GM19023 (cell line): ENCODE data around the gene OLFM2.
"Not testable (repeated sequence)": the region's sequence is repeated elsewhere in the genome, so short reads cannot be mapped to it uniquely, and the experiment has no call there.

Experiments
- ATAC-seq: cut with Tn5 transposase; IDR thresholded peaks from one replicate; pipeline ENCODE4 v1.9.1; 2021; ENCODE audit warnings: mild to moderate bottlenecking, moderate library complexity; ENCODE audit not compliant: unreplicated experiment

The OLFM2 gene

DNA sequence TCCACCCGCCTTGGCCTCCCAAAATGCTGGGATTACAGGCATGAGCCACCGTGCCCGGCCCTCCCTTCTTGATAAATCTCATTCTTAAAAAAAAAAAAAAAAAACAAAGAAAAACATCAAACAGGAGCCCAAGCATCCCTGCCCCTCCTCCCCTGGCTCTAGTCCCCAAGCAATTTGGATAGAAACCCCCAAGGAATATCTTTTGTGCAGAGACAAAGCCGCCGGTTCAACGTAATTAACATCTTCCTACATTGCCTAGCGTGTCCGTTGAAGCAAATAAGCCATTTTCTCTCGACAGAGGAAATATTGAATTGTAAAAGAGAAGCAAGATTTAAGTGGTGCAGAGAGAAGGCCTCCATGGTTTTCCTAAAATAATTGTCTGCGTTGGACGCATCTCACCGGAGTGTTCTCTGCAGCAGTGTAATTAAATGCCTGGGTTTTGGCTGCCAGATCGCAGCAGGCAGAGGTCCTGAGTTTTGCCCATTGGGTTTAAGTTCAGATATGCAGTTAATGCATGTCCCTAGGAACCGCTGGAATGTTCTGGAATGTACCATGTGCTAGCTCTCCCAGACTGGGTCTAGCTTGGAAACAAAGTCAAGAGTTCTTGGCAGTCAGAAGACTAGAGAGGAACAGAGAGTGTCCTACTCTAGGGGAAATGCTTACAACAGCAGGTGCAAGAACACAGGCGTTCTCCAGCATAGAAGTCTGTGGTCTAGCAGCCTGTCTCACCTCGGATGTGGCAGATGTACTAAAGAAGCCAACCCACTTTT lies 70.4 kb downstream of the OLFM2 start:
- ATAC-seq, result no peak

DNA sequence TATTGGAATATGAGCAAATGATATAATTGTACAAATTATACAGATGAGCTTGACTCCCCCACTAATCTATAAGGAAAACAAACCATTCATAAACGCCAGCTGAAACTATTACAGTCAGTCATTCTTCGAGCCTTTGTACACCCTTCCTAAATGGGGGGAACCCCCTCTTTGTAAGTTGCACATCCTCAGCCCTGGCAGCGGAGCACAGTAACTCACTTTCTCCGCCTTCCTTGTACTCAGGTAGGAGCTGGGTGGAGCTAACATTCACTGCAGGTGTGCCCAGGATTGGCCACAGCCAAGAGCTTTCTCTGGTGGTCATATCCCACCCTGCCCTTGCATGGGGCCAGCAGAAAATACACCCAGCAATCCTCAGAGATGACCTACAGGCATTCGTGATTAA lies 72.6 kb downstream of the OLFM2 start:
- ATAC-seq, result no peak

DNA sequence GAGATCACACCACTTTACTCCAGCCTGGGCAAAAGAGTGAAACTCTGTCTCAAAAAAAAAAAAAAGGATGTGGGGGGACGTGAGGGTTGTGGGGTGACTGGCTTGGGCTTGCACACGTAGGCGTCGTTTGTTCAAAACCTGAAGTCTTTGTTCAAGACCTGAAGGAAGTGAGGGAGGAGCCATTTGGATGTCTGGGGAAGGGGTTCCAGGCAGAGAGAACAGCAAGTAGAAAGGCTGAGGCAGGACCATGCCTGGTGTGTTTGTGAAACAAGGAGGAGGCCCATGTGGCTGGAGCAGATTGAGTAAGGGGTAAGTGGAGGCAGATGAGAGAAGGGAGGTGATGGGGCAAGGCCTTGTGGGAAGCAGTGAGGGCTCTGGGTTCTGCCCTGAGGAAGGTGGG lies 73.4 kb downstream of the OLFM2 start:
- no peak for ATAC-seq

GRCh38 chr19:9861503-9861902 lies 74.8 kb downstream of the OLFM2 start:
- no peak for ATAC-seq

- ATAC-seq, result no peak
These were observed 75.9 kb downstream of the OLFM2 start for GRCh38 chr19:9860407-9860806.

DNA sequence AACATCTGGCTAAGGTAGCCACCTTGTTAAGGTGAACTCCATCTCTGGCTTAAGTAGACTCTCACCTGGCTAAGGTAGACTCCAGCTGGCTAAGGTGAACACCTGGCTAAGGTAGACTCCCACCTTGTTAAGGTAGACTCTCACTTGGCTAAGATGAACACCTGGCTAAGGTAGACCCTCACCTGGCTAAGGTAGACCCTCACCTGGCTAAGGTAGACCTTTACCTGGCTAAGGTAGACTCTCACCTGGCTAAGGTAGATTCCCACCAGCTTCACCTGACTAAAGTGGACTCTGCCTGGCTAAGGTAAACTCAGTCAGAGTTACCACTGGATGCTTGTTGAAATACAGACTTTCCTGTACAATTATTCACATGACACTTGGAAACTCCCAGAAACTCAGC lies 77.5 kb downstream of the OLFM2 start:
- no peak for ATAC-seq

- ATAC-seq, result no peak
These were observed 78.2 kb downstream of the OLFM2 start for GRCh38 chr19:9857920-9858746.

- ATAC-seq, result no peak
These were observed 79.1 kb downstream of the OLFM2 start for GRCh38 chr19:9857076-9857721.

DNA sequence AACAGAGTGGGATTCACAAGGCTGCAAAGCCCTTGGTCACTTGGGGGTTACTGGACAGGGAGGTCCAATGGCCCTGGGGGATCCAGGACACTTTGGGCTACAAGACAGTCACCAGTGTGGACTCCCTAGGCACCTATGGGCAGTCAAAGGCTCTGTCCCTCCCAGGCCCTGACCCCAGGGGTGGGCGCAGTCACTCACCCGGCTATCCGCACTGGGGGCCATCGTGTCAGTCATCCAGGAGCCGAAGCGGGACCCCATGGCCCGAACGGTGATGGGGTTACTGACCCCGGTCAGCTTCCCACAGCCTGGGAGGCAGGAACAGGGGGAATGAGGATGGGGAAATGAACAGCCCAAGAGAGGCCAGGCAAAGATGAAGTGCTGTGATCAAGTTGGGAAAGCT lies 79.7 kb downstream of the OLFM2 start:
- ATAC-seq, result no peak

- ATAC-seq, result no peak
These were observed 82.0 kb downstream of the OLFM2 start for GRCh38 chr19:9854282-9854846.

DNA sequence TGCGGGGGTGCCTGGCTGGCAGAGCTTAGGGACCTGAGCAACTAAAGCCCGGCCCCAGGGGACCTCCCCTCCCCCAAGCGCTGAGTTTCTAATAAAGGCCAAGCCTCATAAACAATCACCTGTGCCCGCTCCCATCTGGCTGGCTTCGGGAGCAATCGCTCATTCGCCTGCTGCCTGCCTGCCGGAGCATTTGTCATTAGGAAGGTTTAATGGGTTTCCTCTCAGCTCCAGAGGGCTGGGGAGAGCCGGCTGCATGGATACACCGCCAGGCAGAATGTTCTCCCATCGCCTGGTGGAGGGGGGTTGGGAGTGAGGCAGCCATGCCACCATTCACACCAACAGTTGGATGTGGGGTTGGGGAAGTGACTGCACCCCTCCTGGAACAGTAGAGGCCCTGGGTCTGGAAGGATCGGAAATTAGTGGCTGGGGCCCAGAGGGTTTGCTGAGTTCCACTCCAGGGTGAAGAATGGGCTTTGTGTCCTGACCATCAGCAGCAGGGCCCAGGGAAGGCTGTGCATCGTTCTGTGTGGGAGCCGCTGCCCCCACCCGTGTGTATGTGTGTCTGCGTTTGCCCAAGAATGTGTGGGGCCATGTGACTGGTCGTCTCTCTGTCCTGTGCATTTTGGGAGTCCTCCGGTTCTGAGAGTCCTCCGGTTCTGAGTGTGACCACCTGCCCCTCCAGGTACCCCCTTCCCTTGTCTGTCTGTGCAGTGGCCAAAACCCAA lies 85.9 kb downstream of the OLFM2 start:
- ATAC-seq, result no peak

DNA sequence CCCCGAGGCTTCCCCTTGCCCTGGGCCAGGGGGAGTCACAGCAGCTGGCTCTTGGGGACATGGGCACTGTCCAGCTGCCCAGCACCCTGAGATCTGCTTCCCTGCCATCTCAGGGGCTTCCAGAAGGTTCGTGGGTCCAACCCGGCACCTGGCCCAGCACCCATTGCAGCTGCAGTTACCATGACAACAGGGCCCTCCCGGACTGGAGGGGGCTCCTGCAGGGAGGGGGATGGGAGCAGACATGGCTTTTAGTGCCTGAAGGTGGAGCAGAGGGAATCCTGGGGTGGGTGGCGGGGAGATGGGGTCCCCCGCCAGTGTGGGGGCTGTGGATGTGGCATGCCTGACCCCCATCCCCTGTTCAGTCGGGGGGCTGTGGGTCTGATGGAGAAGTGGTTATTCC lies 86.5 kb downstream of the OLFM2 start:
- ATAC-seq, result no peak

DNA sequence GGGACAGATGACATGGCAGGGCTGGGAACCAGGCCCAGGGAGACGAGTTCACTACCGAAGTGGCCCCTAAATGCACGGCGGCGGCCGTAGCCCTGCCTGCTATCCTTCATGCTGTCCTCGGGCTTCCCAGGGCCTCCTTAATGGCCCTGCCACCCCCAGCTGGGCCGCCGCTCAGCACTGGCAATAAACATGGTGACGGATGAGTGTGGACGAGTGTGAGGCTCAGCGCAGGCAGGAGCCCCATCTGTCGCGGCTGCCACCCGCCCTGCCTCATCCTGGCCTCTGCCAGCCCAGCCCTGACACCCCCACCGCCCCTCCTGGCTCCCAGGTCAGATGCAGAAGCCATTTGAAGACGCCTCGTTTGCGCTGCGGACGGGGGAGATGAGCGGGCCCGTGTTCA lies 87.6 kb downstream of the OLFM2 start:
- ATAC-seq, result no peak

DNA sequence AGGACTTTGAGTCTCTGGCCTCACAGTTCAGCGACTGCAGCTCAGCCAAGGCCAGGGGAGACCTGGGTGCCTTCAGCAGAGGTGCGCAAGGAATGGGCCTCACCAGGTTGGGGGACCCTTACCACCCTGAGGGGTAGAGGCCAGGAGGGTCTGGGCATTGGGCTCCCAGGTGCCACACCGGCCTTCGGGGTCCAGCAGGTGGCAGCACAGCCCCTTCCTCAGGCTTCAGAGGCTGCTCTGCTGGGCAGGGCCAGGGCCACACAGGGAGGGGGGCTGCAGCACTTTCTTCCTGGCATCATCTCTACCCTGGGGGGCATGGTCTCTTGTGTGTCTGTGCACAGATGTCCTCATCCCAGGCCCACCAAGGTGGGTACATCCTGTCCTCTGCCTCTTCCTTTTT lies 88.3 kb downstream of the OLFM2 start:
- no peak for ATAC-seq

- no peak for ATAC-seq
These were observed 89.1 kb downstream of the OLFM2 start for GRCh38 chr19:9847087-9847671.

- ATAC-seq, result not testable (repeated sequence)
These were observed 92.6 kb downstream of the OLFM2 start for GRCh38 chr19:9843626-9844273.

DNA sequence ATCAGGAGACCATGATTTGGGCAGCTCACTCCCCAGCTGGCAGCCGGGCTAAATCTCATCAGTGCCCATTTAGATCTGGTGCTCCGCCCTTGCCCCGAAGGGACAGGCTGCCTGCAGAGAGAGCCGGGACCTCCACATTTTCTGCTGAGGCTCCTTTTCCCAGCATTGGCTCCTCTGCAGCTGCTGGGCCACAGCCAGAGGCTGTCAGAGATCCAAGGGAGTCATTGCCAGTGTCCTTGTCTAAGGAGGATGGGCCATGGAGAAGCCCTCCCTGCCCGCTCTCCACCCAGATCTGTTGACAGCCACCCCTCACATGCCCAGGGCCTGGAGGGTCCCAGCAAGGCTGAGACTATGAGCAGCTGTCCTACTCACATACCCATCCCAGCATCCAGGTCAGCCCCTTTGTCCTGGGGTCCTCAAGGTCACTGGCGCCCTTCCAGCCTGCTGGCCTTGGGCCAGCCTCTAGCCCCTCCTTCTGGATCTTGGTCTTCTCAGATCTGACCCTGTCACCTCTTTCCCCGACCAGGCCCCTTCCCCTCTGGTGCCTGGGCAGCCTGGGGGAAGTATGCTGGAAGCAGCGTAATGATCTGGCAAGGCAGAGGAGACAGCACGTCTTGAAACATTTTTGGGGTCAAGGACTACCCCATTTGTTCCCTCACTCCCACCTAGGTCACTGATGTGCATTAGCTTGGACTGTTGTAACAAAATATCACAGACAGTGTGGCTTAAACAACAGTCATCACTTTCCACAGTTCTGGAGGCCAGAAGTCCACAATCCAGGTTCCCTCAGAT lies 93.3 kb downstream of the OLFM2 start:
- no peak for ATAC-seq

- no peak for ATAC-seq
These were observed 96.9 kb downstream of the OLFM2 start for GRCh38 chr19:9839415-9839814.

GRCh38 chr19:9838324-9838723 lies 98.0 kb downstream of the OLFM2 start:
- no peak for ATAC-seq
